Measurements from ENCODE around the gene CDK18. TPM values are rescaled to one million over a fixed set of nuclear protein-coding genes. Genes with fewer than 3 reads are reported as not detected.

The CDK18 gene
- total and polyA plus RNA-seq, 12 donors, result 3.2 to 52.0 (median 18.2) TPM

DNA sequence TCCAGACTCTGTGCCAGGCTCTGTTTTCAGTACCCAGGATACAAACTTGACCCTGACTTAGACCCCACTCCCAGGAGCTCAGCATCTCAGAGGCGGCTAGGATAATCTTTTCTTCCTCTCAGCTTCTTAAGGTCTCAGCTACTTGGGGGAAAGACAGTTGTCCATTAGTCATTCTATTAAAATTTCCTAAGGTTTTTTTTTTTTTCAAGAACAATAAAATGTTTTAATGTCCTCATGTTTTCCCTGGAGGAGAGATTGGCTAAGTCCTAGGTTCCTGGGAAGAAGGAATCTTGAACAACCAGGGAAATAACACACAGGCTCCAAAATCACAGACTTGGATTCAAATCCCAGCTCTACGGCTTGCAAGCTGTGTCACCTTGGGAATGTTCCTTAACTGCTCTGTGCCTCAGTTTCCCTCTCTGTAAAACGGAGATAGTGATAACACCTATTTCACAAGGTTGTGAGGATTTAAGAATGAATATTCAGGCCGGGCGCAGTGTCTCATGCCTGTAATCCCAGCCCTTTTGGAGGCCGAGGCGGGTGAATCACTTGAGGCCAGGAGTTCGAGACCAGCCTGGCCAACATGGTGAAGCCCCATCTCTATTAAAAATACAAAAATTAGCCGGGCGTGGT lies 33.0 kb downstream of the CDK18 start:
- Histone ChIP-seq H3K27ac (no peak overlapping the region), H3K27me3 (peaks cover 3% of the 10 kb centered on the region), H3K36me3 (replicated peaks in 1 of 2) (no peaks in the 10 kb centered on the region), H3K4me3 (no peak overlapping the region), H3K4me1 (replicated peaks in 1 of 2) (no peaks in the 10 kb centered on the region), H3K9me3 (replicated peaks in 1 of 3) (no peaks in the 10 kb centered on the region)
- 76 to 82% (median 78%) methylated on average over 10 of the region's 10 CpGs for WGBS, 4 donors
- TF ChIP-seq CTCF (IDR thresholded peaks at IDR 0.05) (no peak), POLR2A (IDR thresholded peaks at IDR 0.05) (no peak)
- DNase-seq, result peak in 2 of 7 donors; percentile 9 to 31
- intact Hi-C loops (cut with DNase I), result loop anchor here in 1 of 2 donors (10.0 kb wide), 1 partner anchor 117 kb away; no protein-coding TSS in a partner anchor

DNA sequence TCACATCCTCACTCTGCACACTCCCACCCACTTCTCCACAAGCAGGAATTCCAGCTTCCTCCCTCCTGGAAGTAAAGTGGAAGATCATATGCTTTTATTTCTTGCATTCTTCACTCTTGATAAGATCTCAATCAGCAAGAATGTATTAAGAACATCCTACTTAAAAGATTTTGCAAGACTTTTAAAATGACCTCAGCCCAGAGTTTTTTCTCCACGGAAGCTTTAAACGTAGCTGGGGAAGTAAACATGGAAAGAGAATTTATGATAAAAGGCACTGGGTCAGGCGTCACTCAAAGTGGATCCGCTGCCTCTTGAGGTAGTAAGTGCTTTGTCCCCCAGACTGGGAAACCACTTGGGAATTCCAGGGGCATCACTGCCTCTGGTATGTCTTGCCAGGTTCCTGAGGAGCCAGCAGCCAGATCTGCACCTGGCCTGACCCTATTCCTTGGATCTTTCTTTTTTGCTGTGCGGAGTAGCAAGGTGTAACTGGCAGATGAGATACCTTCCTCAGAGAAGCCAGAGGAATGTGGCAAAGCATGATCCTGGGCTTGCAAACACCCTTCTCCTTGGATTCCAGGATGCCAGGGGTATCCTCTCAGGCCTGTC lies 33.9 kb downstream of the CDK18 start:
- 47 to 61% (median 58%) methylated on average over 5 of the region's 5 CpGs for WGBS, 4 donors
- no peak overlapping the region for H3K27ac ChIP-seq
- DNase-seq, result peak in 1 of 7 donors; percentile 37
- no peaks in the 10 kb centered on the region for H3K36me3 ChIP-seq (replicated peaks in 1 of 2)
- no peaks in the 10 kb centered on the region for H3K9me3 ChIP-seq (replicated peaks in 1 of 3)
- intact Hi-C loops (cut with DNase I), result loop anchor here in 1 of 2 donors (10.0 kb wide), 1 partner anchor 116 kb away; no protein-coding TSS in a partner anchor
- H3K27me3 ChIP-seq, result peaks cover 9% of the 10 kb centered on the region
- TF ChIP-seq CTCF (IDR thresholded peaks at IDR 0.05) (no peak), POLR2A (IDR thresholded peaks at IDR 0.05) (no peak)
- no peak overlapping the region for H3K4me3 ChIP-seq
- H3K4me1 ChIP-seq (replicated peaks in 1 of 2), result peaks cover 0 to 5% of the 10 kb centered on the region in 2 donors

DNA sequence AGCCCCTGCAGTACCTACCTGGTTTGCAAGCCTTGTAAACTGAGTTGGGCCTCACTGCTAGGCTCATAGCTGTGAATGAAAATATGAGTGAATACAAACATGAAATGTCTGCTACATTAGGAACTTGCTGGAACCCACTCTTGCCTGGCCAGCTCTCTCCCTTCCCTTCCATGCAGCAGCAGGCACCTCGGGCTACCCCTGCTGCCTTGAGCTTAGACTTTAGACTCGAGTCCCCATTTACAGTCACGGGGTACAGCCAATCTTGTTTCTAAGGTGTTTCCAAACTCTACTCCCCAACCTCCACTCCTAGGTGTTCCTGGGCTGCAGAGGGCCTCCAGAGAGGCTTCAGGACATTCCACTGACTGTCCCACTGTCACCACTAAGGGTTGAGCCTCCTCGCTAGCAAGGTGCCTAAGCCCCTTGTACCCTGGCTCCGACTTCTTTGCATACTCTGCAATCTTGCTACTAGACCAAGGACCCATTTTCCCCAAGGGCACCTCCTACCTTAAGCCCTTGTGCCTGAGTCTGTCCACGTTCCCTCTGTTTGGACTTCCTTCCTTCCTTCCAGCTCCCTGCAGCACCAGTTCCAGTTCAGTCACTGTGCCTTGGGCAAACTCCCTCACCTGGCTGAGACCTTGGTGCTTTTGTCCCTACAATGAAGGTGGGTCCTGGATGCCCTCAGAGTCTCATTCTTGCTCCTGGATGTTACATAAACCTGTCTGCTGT lies 36.9 kb downstream of the CDK18 start:
- no peaks in the 10 kb centered on the region for H3K36me3 ChIP-seq (replicated peaks in 1 of 2)
- no peak overlapping the region for H3K4me3 ChIP-seq
- H3K9me3 ChIP-seq (replicated peaks in 1 of 3), result no peaks in the 10 kb centered on the region
- no peak overlapping the region for H3K27ac ChIP-seq
- 70 to 87% (median 77%) methylated on average over 6 of the region's 6 CpGs for WGBS, 4 donors
- peaks cover 0 to 9% of the 10 kb centered on the region in 2 donors for H3K4me1 ChIP-seq (replicated peaks in 1 of 2)
- H3K27me3 ChIP-seq, result peaks cover 9% of the 10 kb centered on the region
- no peak for DNase-seq
- TF ChIP-seq POLR2A (IDR thresholded peaks at IDR 0.05) (no peak), CTCF (IDR thresholded peaks at IDR 0.05) (no peak)
- intact Hi-C loops (cut with DNase I), result no loop called here

GRCh38 chr1:205542367-205542766 lies 37.9 kb downstream of the CDK18 start:
- Histone ChIP-seq H3K9me3 (replicated peaks in 1 of 3) (no peaks in the 10 kb centered on the region), H3K36me3 (replicated peaks in 1 of 2) (no peaks in the 10 kb centered on the region), H3K4me3 (no peak overlapping the region), H3K4me1 (replicated peaks in 1 of 2) (peaks cover 0 to 9% of the 10 kb centered on the region in 2 donors), H3K27me3 (peaks cover 9% of the 10 kb centered on the region), H3K27ac (no peak overlapping the region)
- DNase-seq, result no peak
- 73 to 89% (median 82%) methylated on average over 11 of the region's 11 CpGs for WGBS, 4 donors
- intact Hi-C loops (cut with DNase I), result no loop called here
- TF ChIP-seq CTCF (IDR thresholded peaks at IDR 0.05) (no peak), POLR2A (IDR thresholded peaks at IDR 0.05) (no peak)

All from adrenal gland (tissue), 12 donors.